Left renal pelvis (tissue), 4 donors: ENCODE measurements around the gene PPP4R1. TPM values are rescaled to one million over a fixed set of nuclear protein-coding genes. Genes with fewer than 3 reads are reported as not detected.

Experiments
- DNase-seq, 4 donors: peaks; one replicate each; pipeline ENCODE4 v3.0.0-alpha.2; 2013; ENCODE audit warnings: low read depth in 4 of 4, low spot score in 3 of 4
- polyA plus RNA-seq, 4 donors: library from polyadenylated mRNA; unstranded; fragments of 120-200 nt; gene quantifications; one replicate each; pipeline ENCODE4 v1.2.1, GENCODE V29; 2013; ENCODE audit not compliant: insufficient read length in 4 of 4

PPP4R1 gene
- polyA plus RNA-seq, 4 donors, result 82.0 to 98.0 (median 93.1) TPM

- DNase-seq, result no peak
These were observed 17.4 kb downstream of the PPP4R1 start for GRCh38 chr18:9596843-9597526.

- no peak for DNase-seq
These were observed 18.1 kb downstream of the PPP4R1 start for GRCh38 chr18:9596226-9596625.

GRCh38 chr18:9594823-9595596 is 19.3 kb downstream of the PPP4R1 start:
- no peak for DNase-seq

GRCh38 chr18:9587924-9588323 is 26.4 kb downstream of the PPP4R1 start:
- DNase-seq, result no peak

- DNase-seq, result no peak
These were observed 27.5 kb downstream of the PPP4R1 start for GRCh38 chr18:9586814-9587213.

- DNase-seq, result no peak
These were observed 32.7 kb downstream of the PPP4R1 start for GRCh38 chr18:9581667-9582066.

GRCh38 chr18:9578306-9578705 is 36.1 kb downstream of the PPP4R1 start:
- no peak for DNase-seq

GRCh38 chr18:9577361-9577760 is 37.0 kb downstream of the PPP4R1 start:
- DNase-seq, result no peak

- DNase-seq, result peak; percentile 70 to 81 (median 80)
These were observed 38.8 kb downstream of the PPP4R1 start for GRCh38 chr18:9575558-9575957.

- DNase-seq, result no peak
These were observed 39.8 kb downstream of the PPP4R1 start for GRCh38 chr18:9574473-9575115.

GRCh38 chr18:9571546-9571945 is 42.8 kb downstream of the PPP4R1 start:
- DNase-seq, result no peak

GRCh38 chr18:9570255-9570654 is 44.1 kb downstream of the PPP4R1 start:
- DNase-seq, result no peak

- DNase-seq, result peak in 1 of 4 donors; percentile 3
These were observed 45.2 kb downstream of the PPP4R1 start for GRCh38 chr18:9569178-9569577.

GRCh38 chr18:9568186-9568585 is 46.2 kb downstream of the PPP4R1 start:
- DNase-seq, result no peak

GRCh38 chr18:9565407-9565806 is 49.0 kb downstream of the PPP4R1 start:
- DNase-seq, result no peak

- no peak for DNase-seq
These were observed 51.0 kb downstream of the PPP4R1 start for GRCh38 chr18:9563331-9563730.

GRCh38 chr18:9562584-9562983 is 51.8 kb downstream of the PPP4R1 start:
- no peak for DNase-seq

- no peak for DNase-seq
These were observed 52.6 kb downstream of the PPP4R1 start for GRCh38 chr18:9561759-9562158.

GRCh38 chr18:9559253-9559652 is 55.1 kb downstream of the PPP4R1 start:
- DNase-seq, result no peak

GRCh38 chr18:9558387-9559064 is 55.8 kb downstream of the PPP4R1 start:
- DNase-seq, result no peak
